ENCODE data around the gene RBM15.

RBM15 gene

DNA sequence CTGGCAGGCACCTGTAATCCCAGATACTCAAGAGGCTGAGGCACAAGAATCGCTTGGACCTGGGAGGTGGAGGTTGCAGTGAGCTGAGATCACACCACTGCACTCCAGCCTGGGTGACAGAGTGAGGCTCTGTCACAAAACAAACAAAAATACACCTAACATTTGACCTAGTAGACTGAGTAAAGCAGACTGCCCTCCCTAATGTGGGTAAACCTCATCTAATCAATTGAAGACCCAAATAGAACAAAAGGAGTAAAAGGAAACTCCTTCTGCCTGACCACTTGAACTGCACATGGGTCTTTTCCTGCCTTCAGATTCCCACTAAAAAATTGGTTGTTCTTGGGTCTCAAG, 19.0 kb upstream of the RBM15 start:
- no peak for DNase-seq

- no peak for DNase-seq
These were observed 18.1 kb upstream of the RBM15 start for GRCh38 chr1:110321045-110321444.

DNA sequence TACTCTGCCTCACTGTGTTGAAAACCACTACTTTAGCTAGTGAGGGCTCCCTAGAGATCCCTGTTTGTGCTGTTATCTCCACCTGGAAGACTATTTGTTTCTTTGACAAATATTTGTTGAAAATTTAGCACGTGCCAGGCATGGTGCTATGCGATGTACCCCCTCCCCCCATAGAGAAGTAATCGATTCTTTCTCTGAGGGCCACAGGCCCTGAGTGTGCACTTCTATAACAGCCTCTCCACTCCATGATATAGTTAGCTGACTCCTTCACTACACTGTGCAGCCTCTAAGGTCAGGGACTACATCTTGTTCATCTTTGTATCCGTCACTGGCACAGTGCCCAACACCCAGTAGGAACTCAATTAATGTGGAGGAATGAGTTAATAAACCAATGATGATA, 17.3 kb upstream of the RBM15 start:
- no peak for DNase-seq

GRCh38 chr1:110324667-110325066, 14.5 kb upstream of the RBM15 start:
- no peak for DNase-seq

DNA sequence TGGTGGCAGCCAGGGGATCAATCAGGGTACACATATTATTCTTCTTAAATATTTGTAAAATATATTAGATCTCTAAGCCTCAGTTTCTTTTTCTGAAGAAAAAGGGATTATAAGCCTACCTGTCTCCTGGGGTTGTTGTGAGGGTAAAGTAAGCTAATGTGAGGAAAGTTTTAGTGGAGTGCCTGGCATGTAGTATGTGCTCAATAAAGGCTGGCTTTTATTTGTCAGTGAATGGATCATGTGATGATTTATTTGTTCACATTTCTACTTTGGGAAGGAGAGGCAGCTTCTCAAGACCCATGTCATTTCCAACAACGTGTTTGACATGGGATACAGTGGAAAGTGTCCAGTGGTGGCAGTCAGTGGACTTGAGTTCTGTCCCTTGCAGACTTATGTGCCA, 12.4 kb upstream of the RBM15 start:
- DNase-seq, result no peak

GRCh38 chr1:110328274-110328673, 10.9 kb upstream of the RBM15 start:
- no peak for DNase-seq

- no peak for DNase-seq
These were observed 10.5 kb upstream of the RBM15 start for GRCh38 chr1:110328700-110329099.

- DNase-seq, result no peak
These were observed 3.9 kb upstream of the RBM15 start for GRCh38 chr1:110335265-110335664.

- no peak for DNase-seq
These were observed 2.7 kb upstream of the RBM15 start for GRCh38 chr1:110336300-110337039.

- peak; percentile 26 for DNase-seq
These were observed 1.4 kb upstream of the RBM15 start for GRCh38 chr1:110337704-110338308.

DNA sequence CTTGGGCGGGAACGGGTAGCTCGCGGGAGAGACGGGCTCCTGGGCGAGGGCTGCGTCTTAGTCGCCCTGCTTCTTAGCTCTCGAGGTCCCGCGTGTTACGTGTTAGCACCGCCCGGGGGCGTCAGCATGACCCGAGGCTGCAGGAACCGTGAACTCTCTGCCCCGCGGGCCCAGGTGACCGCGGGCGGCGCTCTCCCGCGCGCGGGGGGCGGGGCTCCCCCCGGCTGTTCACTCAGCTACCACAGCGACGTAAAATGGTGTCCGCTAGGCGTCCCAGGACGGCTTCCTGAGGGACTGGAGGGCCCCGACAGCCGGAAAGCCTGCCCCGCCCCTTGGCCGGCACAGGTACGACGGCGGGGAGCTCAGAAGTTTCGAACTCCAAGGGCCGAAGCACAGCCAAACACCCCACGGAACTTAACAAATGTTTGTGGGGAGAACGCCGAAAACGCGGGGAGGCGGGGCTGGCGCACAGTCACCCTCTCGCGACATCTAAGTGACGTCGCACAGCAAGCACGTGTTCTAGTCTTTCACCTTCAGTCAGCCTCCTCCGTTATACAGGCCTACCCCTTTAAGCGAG, 780 bp upstream of the RBM15 start:
- DNase-seq, result peak; percentile 93

DNA sequence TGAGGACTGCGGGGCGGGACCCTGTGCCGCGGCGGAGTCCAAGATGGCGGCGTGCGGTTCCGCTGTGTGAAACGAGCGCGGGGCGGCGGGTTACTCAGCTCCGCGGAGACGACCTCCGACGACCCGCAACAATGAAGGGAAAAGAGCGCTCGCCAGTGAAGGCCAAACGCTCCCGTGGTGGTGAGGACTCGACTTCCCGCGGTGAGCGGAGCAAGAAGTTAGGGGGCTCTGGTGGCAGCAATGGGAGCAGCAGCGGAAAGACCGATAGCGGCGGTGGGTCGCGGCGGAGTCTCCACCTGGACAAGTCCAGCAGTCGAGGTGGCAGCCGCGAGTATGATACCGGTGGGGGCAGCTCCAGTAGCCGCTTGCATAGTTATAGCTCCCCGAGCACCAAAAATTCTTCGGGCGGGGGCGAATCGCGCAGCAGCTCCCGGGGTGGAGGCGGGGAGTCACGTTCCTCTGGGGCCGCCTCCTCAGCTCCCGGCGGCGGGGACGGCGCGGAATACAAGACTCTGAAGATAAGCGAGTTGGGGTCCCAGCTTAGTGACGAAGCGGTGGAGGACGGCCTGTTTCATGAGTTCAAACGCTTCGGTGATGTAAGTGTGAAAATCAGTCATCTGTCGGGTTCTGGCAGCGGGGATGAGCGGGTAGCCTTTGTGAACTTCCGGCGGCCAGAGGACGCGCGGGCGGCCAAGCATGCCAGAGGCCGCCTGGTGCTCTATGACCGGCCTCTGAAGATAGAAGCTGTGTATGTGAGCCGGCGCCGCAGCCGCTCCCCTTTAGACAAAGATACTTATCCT, 430 bp downstream of the RBM15 start:
- peak; percentile 18 for DNase-seq

- DNase-seq, result peak; percentile 3
These were observed 961 bp downstream of the RBM15 start for GRCh38 chr1:110340207-110340468.

GRCh38 chr1:110341146-110341871, 2.1 kb downstream of the RBM15 start:
- no peak for DNase-seq

DNA sequence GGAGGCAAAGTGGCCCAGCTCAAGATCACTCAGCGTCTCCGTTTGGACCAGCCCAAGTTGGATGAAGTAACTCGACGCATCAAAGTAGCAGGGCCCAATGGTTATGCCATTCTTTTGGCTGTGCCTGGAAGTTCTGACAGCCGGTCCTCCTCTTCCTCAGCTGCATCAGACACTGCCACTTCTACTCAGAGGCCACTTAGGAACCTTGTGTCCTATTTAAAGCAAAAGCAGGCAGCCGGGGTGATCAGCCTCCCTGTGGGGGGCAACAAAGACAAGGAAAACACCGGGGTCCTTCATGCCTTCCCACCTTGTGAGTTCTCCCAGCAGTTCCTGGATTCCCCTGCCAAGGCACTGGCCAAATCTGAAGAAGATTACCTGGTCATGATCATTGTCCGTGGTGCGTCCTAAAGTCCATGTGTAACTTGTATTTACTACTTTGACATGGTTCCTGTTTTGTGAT, 2.7 kb downstream of the RBM15 start:
- no peak for DNase-seq

DNA sequence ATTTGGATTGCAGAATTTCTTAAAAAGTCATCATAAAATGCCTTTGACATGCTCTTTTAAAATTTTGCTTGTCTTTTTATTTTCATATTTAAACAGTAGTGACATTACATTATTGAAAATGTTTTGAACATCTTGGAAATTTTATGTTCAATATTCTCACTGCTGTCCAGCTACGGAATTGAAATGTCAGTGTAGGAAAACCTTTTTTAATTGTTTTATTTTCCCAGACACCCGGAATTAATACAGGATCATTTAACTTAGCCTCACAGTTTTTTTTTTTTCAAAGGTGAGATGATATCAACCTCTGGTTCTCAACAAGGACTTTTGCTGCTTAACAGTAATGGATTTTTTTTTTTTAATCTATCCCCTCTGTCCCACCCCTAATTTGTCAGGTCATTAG, 4.1 kb downstream of the RBM15 start:
- DNase-seq, result no peak

GRCh38 chr1:110344152-110344551, 5.0 kb downstream of the RBM15 start:
- DNase-seq, result no peak

- DNase-seq, result no peak
These were observed 6.3 kb downstream of the RBM15 start for GRCh38 chr1:110345480-110345879.

GRCh38 chr1:110346690-110347089, 7.5 kb downstream of the RBM15 start:
- no peak for DNase-seq

DNA sequence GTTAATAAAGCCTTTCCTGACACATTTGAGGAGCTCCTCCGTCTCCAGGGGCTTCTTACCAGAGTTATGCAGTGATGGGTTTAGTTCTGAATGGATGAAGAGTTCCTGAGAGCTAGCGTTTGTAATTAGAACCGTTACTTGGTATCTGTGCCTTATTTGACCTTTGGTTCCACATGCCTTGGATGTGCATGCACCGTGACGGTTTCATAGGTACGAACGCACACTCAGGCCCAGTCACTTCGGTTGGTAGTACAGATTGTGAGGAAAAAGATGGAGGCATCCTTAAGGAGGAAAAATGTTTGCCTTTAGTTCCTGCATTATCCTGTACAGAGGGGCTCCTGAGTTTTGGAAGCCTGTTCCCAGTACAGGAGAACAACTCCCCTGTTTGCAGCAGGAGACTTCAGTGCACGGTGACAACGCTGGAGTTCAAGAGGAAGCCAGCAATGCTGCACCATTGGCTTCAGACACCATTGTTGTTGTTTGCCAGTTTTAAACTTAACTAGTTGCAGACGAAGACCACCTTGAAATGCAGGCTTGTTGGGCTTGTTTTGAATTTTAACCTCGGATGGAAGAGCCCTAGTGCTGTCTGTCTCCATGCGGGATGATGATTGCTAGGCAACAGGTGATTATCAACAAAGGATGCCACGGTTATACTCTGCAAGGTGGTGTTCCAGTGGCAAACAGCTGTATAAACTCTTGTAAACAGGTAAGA, 8.2 kb downstream of the RBM15 start:
- DNase-seq, result no peak

GRCh38 chr1:110348050-110348449, 8.9 kb downstream of the RBM15 start:
- DNase-seq, result no peak

DNA sequence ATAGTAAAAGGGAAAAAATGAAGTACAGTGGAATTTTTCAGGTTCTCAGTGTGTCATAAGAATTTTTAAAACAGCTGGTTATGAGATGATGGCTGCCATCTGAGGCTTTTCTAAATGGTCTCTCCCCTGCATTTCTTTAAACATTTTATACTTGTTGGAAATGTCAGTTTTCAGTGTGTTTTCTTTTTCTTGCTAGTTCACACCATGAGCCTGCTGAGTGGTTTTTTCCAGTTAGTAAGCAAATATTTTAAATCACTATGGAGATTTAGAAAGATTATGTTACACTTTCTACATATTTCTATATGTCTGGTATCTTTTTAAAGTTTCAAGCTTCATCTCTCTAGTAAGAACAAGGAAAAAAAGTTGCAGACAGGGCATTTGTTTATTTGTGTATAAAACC, 9.6 kb downstream of the RBM15 start:
- no peak for DNase-seq

GRCh38 chr1:110350360-110350759, 11.2 kb downstream of the RBM15 start:
- DNase-seq, result no peak

Data from SHP77 treated with DMSO at 0.1 percent for 48 hours (cell line).